PC-3 (cell line): ENCODE measurements around the gene RAPGEF4. TPM values are rescaled to one million over a fixed set of nuclear protein-coding genes. Genes with fewer than 3 reads are reported as not detected.

Experiments used
- ATAC-seq: fragments of 200-7000 bp; cut with Tn5 transposase; 2 replicates; pipeline ENCODE4 v1.9.1; 2020; ENCODE audit warnings: mild to moderate bottlenecking, moderate library complexity
- BruUV-seq: library from RNA; stranded (reverse); fragments of 400-500 nt; replicated peaks from 2 replicates; lab custom pipeline; 2021; lab: Mats Ljungman, UMichigan
- CTCF ChIA-PET: fragments of 300-600 bp; sonication (Branson Sonifier 250); formaldehyde crosslinking; loops from one replicate; lab custom pipeline; 2022; ENCODE audit warnings: antibody characterized with exemption; lab: Charles Lee
- POLR2A ChIA-PET: fragments of 300-600 bp; sonication (Branson Sonifier 250); formaldehyde crosslinking; loops from one replicate; lab custom pipeline; 2022; ENCODE audit warnings: antibody characterized with exemption; ENCODE audit not compliant: unreplicated experiment; lab: Charles Lee
- DNase-seq: peaks from one replicate; pipeline ENCODE4 v3.0.0-alpha.2; 2015
- H2AFZ ChIP-seq: fragments of 300-600 bp; sonication (generic); 2 replicates; pipeline ENCODE4 v1.6.0; 2016; ENCODE audit warnings: antibody characterized with exemption, low read length
- H3F3A ChIP-seq: fragments of 300-600 bp; sonication (generic); one replicate; pipeline ENCODE4 v1.6.0; 2017; ENCODE audit warnings: antibody characterized with exemption, low read length, control low read depth, mild to moderate bottlenecking; ENCODE audit not compliant: unreplicated experiment
- H3K27ac ChIP-seq: fragments of 300-600 bp; sonication (generic); 2 replicates; pipeline ENCODE4 v1.5.1; 2016; ENCODE audit warnings: mild to moderate bottlenecking, low read length
- H3K27me3 ChIP-seq: fragments of 300-600 bp; sonication (generic); 2 replicates; pipeline ENCODE4 v1.6.1; 2016; ENCODE audit warnings: low read length, mixed read lengths
- H3K36me3 ChIP-seq: fragments of 300-600 bp; sonication (generic); 2 replicates; pipeline ENCODE4 v1.6.1; 2016; ENCODE audit warnings: low read depth, mixed run types, low read length, mixed read lengths
- H3K4me1 ChIP-seq: fragments of 300-600 bp; sonication (generic); 2 replicates; pipeline ENCODE4 v1.5.1; 2016; ENCODE audit warnings: low read length; ENCODE audit not compliant: insufficient read depth
- H3K4me2 ChIP-seq: fragments of 300-600 bp; sonication (generic); 2 replicates; pipeline ENCODE4 v1.6.0; 2016; ENCODE audit warnings: low read length
- H3K4me3 ChIP-seq: fragments of 300-600 bp; sonication (generic); 2 replicates; pipeline ENCODE4 v1.5.1; 2016; ENCODE audit warnings: mild to moderate bottlenecking, low read length, mixed read lengths
- H3K79me2 ChIP-seq: fragments of 300-600 bp; sonication (generic); 2 replicates; pipeline ENCODE4 v1.6.1; 2017; ENCODE audit warnings: low read length, mixed read lengths
- H3K9ac ChIP-seq: fragments of 300-600 bp; sonication (generic); 2 replicates; pipeline ENCODE4 v1.6.0; 2016; ENCODE audit warnings: mild to moderate bottlenecking, low read length
- H3K9me2 ChIP-seq: fragments of 300-600 bp; sonication (generic); replicated peaks from 2 replicates; pipeline ENCODE4 v1.6.1; 2016; ENCODE audit warnings: mixed run types, low read length, mixed read lengths
- H3K9me3 ChIP-seq: fragments of 300-600 bp; sonication (generic); 2 replicates; pipeline ENCODE4 v1.6.1; 2016; ENCODE audit warnings: low read length, mixed read lengths
- H4K20me1 ChIP-seq: fragments of 300-600 bp; sonication (generic); 2 replicates; pipeline ENCODE4 v1.6.1; 2016; ENCODE audit warnings: low read length, mixed read lengths
- CTCF ChIP-seq: fragments of 300-600 bp; sonication (generic); conservative IDR thresholded peaks from 2 replicates; pipeline ENCODE4 v1.5.1; 2017; ENCODE audit warnings: antibody characterized with exemption, low read depth, mild to moderate bottlenecking, low read length
- EZH2 ChIP-seq: fragments of 300-600 bp; sonication (generic); IDR thresholded peaks from one replicate; pipeline ENCODE4 v1.6.1; 2017; ENCODE audit warnings: antibody characterized with exemption, mild to moderate bottlenecking, low read length; ENCODE audit not compliant: unreplicated experiment
- EZH2phosphoT487 ChIP-seq: fragments of 300-600 bp; sonication (generic); IDR thresholded peaks from 2 replicates; pipeline ENCODE4 v1.6.1; 2018; ENCODE audit warnings: mild to moderate bottlenecking, antibody characterized with exemption, low read length, borderline replicate concordance
- intact Hi-C: fragments of 100-400 bp; cut with micrococcal nuclease; formaldehyde crosslinking; loops from 2 replicates; pipeline ENCODE4 v1.9.0; 2023
- total RNA-seq: library from RNA; depleted of rRNA; stranded (reverse); fragments of >200 nt; gene quantifications from 2 replicates; pipeline ENCODE4 v1.2.3, GENCODE V29; 2014

The RAPGEF4 gene
- total RNA-seq, 1 experiment from 2014 or later = 0.87 TPM

DNA sequence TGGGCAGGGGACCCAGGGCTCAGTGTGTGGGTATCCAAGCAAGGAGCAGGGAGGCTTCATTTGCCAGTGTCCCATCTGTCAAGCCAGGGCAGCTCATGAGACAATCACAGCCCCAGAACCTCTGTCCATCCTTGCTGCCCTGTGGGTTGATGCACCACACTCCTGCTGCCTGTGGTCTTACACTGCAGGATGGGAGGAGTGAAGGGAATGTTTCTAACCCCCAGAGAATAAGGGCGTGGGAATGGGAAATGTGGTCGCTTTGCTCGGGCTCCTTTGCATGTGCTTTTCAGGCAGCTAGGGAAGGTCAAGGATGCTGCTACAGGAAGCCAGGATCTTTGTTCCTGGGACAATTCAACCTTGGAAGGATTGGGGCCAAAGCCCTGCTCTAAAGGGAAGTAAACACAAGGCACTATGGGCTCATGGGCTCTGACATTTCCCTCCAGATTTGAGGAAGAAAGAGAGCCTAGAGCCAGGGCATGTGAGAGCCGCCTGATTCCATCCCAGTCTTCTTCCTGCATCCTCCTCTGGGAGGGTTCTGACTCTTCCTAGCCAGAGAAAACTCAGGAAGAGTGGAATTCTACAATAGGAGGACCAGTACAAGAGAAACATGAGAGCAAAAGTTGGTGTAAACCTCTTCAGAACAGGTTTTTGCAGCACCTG, 321.2 kb downstream of the RAPGEF4 start:
- H3K79me2 ChIP-seq = no peaks in the 10 kb centered on the region
- H3K4me1 ChIP-seq = peaks cover 22% of the 10 kb centered on the region
- no peaks in the 10 kb centered on the region for H3F3A ChIP-seq
- H2AFZ ChIP-seq = no peak overlapping the region
- H4K20me1 ChIP-seq = no peaks in the 10 kb centered on the region
- ChIA-PET POLR2A (no interaction called here), CTCF (no interaction called here)
- no peak overlapping the region for H3K9ac ChIP-seq
- H3K9me3 ChIP-seq = no peaks in the 10 kb centered on the region
- TF ChIP-seq CTCF (no peak), EZH2phosphoT487 (no peak), EZH2 (no peak)
- no peak overlapping the region for H3K4me2 ChIP-seq
- H3K27ac ChIP-seq = no peak overlapping the region
- H3K4me3 ChIP-seq = no peak overlapping the region
- intact Hi-C loops = no loop called here
- BruUV-seq = no TSS peak
- no peak for ATAC-seq
- no peaks in the 10 kb centered on the region for H3K36me3 ChIP-seq
- DNase-seq = no peak
- no peaks in the 10 kb centered on the region for H3K9me2 ChIP-seq
- H3K27me3 ChIP-seq = no peaks in the 10 kb centered on the region

- Histone ChIP-seq H3K9me2 (no peaks in the 10 kb centered on the region), H3K4me1 (peaks cover 16% of the 10 kb centered on the region), H3K9me3 (no peaks in the 10 kb centered on the region), H3K27ac (no peak overlapping the region), H2AFZ (no peak overlapping the region), H3K79me2 (no peaks in the 10 kb centered on the region), H3K4me2 (no peak overlapping the region), H3K4me3 (no peak overlapping the region), H3F3A (no peaks in the 10 kb centered on the region), H3K36me3 (no peaks in the 10 kb centered on the region), H3K27me3 (no peaks in the 10 kb centered on the region), H4K20me1 (no peaks in the 10 kb centered on the region), H3K9ac (no peak overlapping the region)
- ChIA-PET POLR2A (interaction anchor here (0.6 kb wide), 1 partner anchor 22 kb away, joined by 4 read pairs; no protein-coding TSS in a partner anchor), CTCF (no interaction called here)
- no TSS peak for BruUV-seq
- TF ChIP-seq CTCF (no peak), EZH2 (no peak), EZH2phosphoT487 (no peak)
- intact Hi-C loops = no loop called here
- ATAC-seq (no peak), DNase-seq (no peak)
These were observed 322.5 kb downstream of the RAPGEF4 start for GRCh38 chr2:173058097-173058496.

- H4K20me1 ChIP-seq = no peaks in the 10 kb centered on the region
- no peak overlapping the region for H2AFZ ChIP-seq
- intact Hi-C loops = no loop called here
- no peak for TF ChIP-seq EZH2phosphoT487
- TF ChIP-seq CTCF = no peak
- no peak for TF ChIP-seq EZH2
- no peaks in the 10 kb centered on the region for H3K9me2 ChIP-seq
- no peaks in the 10 kb centered on the region for H3K9me3 ChIP-seq
- no peak overlapping the region for H3K4me2 ChIP-seq
- no peak overlapping the region for H3K27ac ChIP-seq
- no TSS peak for BruUV-seq
- peaks cover 10% of the 10 kb centered on the region for H3K4me1 ChIP-seq
- CTCF ChIA-PET = no interaction called here
- no peaks in the 10 kb centered on the region for H3K27me3 ChIP-seq
- no peak overlapping the region for H3K4me3 ChIP-seq
- no peaks in the 10 kb centered on the region for H3K79me2 ChIP-seq
- DNase-seq (no peak), ATAC-seq (no peak)
- POLR2A ChIA-PET = interaction anchor here (0.5 to 0.6 kb wide), 2 partner anchors 9 to 21 kb away, joined by 3 to 4 read pairs; no protein-coding TSS in a partner anchor
- no peak overlapping the region for H3K9ac ChIP-seq
- no peaks in the 10 kb centered on the region for H3F3A ChIP-seq
- H3K36me3 ChIP-seq = no peaks in the 10 kb centered on the region
These were observed 323.0 kb downstream of the RAPGEF4 start for GRCh38 chr2:173058673-173059072.
